Dendritic cell treated with granulocyte-macrophage colony-stimulating factor and Interleukin-4, amounts not matched to agents 40 ng/mL and 50 ng/mL, for 4 days (primary cell): ENCODE results near the gene PDZD8.

Experiments used
- H3K27ac Mint-ChIP-seq: one replicate; pipeline ENCODE4 v1.8.0; 2022; ENCODE audit warnings: mild to moderate bottlenecking, mixed read lengths
- H3K27me3 Mint-ChIP-seq: one replicate; pipeline ENCODE4 v1.8.0; 2022; ENCODE audit warnings: mild to moderate bottlenecking, mixed read lengths
- H3K36me3 Mint-ChIP-seq: one replicate; pipeline ENCODE4 v1.8.0; 2022; ENCODE audit warnings: low read depth, mixed read lengths
- H3K4me1 Mint-ChIP-seq: one replicate; pipeline ENCODE4 v1.8.0; 2022; ENCODE audit warnings: low read depth, mixed read lengths
- H3K4me3 Mint-ChIP-seq: one replicate; pipeline ENCODE4 v1.8.0; 2022; ENCODE audit warnings: mild to moderate bottlenecking, moderate library complexity, mixed read lengths
- H3K9me3 Mint-ChIP-seq: one replicate; pipeline ENCODE4 v1.8.0; 2022; ENCODE audit warnings: mixed read lengths
- intact Hi-C: fragments of 100-400 bp; cut with micrococcal nuclease; formaldehyde crosslinking; loops from one replicate; pipeline ENCODE4 v1.15.0; 2022

Gene PDZD8

DNA sequence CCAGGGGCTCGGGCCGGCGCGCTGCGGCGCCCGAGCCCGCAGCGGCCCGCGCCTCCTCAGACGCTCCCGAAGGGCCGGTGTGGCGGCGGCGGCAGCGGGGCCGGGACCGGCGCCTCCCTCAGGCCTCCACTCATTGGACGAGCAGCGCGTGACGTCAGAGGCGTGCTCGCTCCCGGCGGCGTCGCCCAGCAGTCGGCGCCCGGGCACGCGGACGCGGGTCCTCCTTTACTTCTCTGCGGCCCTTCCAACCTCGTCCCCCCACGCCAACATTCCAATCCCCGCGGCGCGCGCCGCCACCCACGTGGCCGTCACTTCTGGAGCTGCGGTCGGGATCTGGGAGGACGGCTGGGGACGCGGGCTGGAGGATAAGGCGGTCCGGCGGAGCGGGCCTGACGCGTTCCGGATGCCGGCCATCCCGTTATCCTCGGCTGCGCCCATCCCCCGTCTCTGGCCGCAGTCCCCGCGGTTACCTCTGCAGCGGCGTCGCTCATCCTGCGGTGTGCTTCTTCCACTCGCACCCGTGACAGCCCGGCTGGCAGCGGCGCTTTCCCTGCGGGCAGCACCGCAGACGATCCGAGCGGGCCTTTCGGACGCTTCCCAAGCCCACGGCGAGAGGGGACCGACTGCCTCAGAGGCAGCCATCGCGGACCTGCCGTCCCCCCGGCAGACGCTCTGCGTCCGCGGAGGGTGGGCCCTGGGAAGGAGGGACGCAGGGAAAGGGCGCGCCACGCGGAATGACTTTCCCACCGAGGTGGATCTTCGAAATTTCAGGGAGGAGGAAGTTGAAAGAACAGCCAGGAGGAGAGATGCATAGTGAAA, at the start of gene PDZD8:
Gene PDZD8 (minus strand): TSS at position 81 of the 819 bp plus-strand sequence. CDS start 213 bp downstream, outside the sequence.
- peaks cover 40% of the 10 kb centered on the region for H3K4me1 Mint-ChIP-seq

GRCh38 chr10:117424171-117424570, 48.9 kb upstream of the PDZD8 start:
- H3K27ac Mint-ChIP-seq, result no peak overlapping the region
- no peaks in the 10 kb centered on the region for H3K9me3 Mint-ChIP-seq
- peaks cover 9% of the 10 kb centered on the region for H3K4me1 Mint-ChIP-seq
- intact Hi-C loops, result no loop called here
- H3K36me3 Mint-ChIP-seq, result no peaks in the 10 kb centered on the region
- H3K27me3 Mint-ChIP-seq, result no peaks in the 10 kb centered on the region
- no peak overlapping the region for H3K4me3 Mint-ChIP-seq

More for the DNA sequence above, at the start of gene PDZD8:
- Mint-ChIP-seq H3K27ac (peak within 1 kb of the TSS; percentile 92), H3K4me3 (peak within 1 kb of the TSS; percentile 95), H3K9me3 (no peaks in the 10 kb centered on the region), H3K36me3 (peaks cover 23% of the 10 kb centered on the region), H3K27me3 (peaks cover 9% of the 10 kb centered on the region)
- intact Hi-C loops, result loop anchor here (5.0 to 10.0 kb wide), 3 partner anchors 33 to 672 kb away; partner anchors contain the start of genes RAB11FIP2 and SHTN1

DNA sequence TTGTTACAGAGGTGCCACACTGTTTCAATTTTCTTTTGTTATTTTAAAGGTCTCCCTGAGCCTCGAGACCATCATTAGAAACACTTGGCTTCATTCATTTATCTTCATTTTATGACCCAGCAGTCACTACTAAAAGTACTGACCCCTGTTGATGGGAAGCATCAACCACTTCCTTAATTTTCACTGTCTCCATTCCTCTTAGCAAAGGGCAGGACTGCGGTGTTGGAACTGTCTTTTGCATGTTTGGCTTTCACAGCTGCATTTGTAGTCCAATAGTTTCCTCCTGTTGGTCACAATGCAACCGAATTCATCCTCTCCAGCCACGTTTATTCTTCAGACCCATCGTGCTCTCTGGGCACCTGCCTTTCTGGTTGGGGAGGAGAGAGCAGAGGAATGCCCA, 46.7 kb upstream of the PDZD8 start:
- no peak overlapping the region for H3K27ac Mint-ChIP-seq
- H3K9me3 Mint-ChIP-seq, result no peaks in the 10 kb centered on the region
- no peak overlapping the region for H3K4me3 Mint-ChIP-seq
- H3K27me3 Mint-ChIP-seq, result no peaks in the 10 kb centered on the region
- H3K36me3 Mint-ChIP-seq, result no peaks in the 10 kb centered on the region
- peaks cover 12% of the 10 kb centered on the region for H3K4me1 Mint-ChIP-seq
- intact Hi-C loops, result no loop called here

- peaks cover 15% of the 10 kb centered on the region for H3K4me1 Mint-ChIP-seq
- no peaks in the 10 kb centered on the region for H3K27me3 Mint-ChIP-seq
- H3K4me3 Mint-ChIP-seq, result no peak overlapping the region
- no peak overlapping the region for H3K27ac Mint-ChIP-seq
- H3K9me3 Mint-ChIP-seq, result no peaks in the 10 kb centered on the region
- no peaks in the 10 kb centered on the region for H3K36me3 Mint-ChIP-seq
- intact Hi-C loops, result no loop called here
Observed at GRCh38 chr10:117420768-117421167, 45.5 kb upstream of the PDZD8 start.

DNA sequence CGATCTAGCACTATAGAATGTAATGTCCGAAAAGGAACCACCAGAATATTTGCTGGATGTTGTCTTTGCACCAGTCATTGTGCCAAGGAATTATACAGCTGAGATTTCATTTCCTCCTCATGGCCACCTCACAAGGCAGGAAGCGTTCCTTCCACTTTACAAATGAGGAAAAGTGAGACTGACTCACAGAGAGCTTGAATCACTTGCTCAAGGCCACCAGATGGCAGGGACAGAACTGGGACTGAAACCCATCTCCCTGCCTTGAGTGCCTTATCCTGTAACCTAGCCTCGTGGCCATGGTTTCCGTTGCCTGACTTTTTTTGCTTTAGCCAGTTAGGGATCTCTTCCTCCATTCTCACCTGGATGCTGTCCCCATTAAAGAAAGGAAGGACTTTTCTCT, 44.7 kb upstream of the PDZD8 start:
- intact Hi-C loops, result no loop called here
- H3K36me3 Mint-ChIP-seq, result no peaks in the 10 kb centered on the region

DNA sequence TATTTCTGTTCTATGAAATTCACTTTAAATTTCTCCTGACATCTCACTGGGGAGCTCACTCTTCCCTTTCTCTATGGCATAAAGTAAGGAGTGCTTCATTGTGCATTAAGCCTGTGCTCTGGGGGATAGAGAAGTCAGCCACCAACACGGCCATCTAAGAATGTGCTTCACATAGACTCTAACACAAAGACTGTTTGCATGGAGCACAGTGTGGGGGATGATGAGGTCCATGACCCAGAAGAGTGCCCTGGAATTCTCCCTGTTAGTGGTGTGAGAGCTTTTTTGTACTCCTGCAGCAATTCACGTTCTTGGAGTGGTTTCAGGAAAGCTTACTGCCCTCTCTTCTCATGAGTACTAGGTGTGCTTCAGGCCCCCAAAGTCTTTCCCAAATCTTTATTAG, 43.9 kb upstream of the PDZD8 start:
- intact Hi-C loops, result no loop called here
- H3K9me3 Mint-ChIP-seq, result no peaks in the 10 kb centered on the region
- no peak overlapping the region for H3K4me3 Mint-ChIP-seq
- H3K36me3 Mint-ChIP-seq, result no peaks in the 10 kb centered on the region
- no peaks in the 10 kb centered on the region for H3K27me3 Mint-ChIP-seq
- peaks cover 15% of the 10 kb centered on the region for H3K4me1 Mint-ChIP-seq
- no peak overlapping the region for H3K27ac Mint-ChIP-seq

More for the DNA sequence above, 44.7 kb upstream of the PDZD8 start:
- no peak overlapping the region for H3K27ac Mint-ChIP-seq
- no peaks in the 10 kb centered on the region for H3K9me3 Mint-ChIP-seq
- H3K27me3 Mint-ChIP-seq, result no peaks in the 10 kb centered on the region
- H3K4me3 Mint-ChIP-seq, result no peak overlapping the region
- peaks cover 15% of the 10 kb centered on the region for H3K4me1 Mint-ChIP-seq

- H3K9me3 Mint-ChIP-seq, result no peaks in the 10 kb centered on the region
- no peak overlapping the region for H3K4me3 Mint-ChIP-seq
- H3K36me3 Mint-ChIP-seq, result no peaks in the 10 kb centered on the region
- H3K27ac Mint-ChIP-seq, result no peak overlapping the region
- no peaks in the 10 kb centered on the region for H3K27me3 Mint-ChIP-seq
- H3K4me1 Mint-ChIP-seq, result peaks cover 15% of the 10 kb centered on the region
- intact Hi-C loops, result no loop called here
Observed at GRCh38 chr10:117418121-117418520, 42.9 kb upstream of the PDZD8 start.

GRCh38 chr10:117417196-117417595, 42.0 kb upstream of the PDZD8 start:
- Mint-ChIP-seq H3K9me3 (no peaks in the 10 kb centered on the region), H3K27ac (no peak overlapping the region), H3K27me3 (no peaks in the 10 kb centered on the region), H3K4me1 (peaks cover 15% of the 10 kb centered on the region), H3K36me3 (no peaks in the 10 kb centered on the region), H3K4me3 (no peak overlapping the region)
- intact Hi-C loops, result no loop called here

DNA sequence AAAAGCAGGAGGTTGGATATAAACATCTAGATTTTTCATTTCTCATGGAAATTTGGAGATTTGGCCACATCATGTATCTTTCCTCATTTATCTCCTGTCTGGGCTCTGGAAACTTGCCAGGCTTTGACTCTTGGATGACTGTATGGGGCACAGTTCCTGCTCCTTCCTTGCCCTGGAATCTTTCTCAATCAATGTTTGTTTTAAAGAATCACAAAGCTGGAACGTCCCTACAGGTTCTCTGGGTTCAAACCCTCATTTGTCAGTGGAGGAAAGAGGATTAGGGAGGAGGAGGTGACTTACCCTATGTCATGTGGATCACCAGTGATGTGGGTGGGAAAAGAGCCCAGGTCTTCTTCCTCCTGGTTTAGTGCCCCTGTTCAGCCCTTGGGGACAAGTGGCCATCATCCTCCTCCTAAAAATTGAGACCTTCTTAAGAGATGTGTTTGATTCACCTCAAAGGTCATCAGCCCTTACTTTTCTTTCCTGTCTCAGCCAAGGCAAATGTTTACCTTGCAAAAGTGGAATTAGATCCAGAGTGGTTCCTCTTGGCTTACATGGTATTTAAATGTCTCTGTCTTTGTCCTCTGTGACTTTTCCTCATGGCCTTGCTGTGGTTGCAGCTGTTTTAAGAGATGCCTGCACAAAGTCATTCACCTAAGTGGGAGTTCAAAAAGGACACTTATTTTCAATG, 38.8 kb upstream of the PDZD8 start:
- Mint-ChIP-seq H3K9me3 (no peaks in the 10 kb centered on the region), H3K4me3 (no peak overlapping the region), H3K27ac (no peak overlapping the region), H3K36me3 (no peaks in the 10 kb centered on the region), H3K27me3 (no peaks in the 10 kb centered on the region), H3K4me1 (peaks cover 6% of the 10 kb centered on the region)
- intact Hi-C loops, result no loop called here

GRCh38 chr10:117412469-117413010, 37.3 kb upstream of the PDZD8 start:
- H3K36me3 Mint-ChIP-seq, result no peaks in the 10 kb centered on the region

DNA sequence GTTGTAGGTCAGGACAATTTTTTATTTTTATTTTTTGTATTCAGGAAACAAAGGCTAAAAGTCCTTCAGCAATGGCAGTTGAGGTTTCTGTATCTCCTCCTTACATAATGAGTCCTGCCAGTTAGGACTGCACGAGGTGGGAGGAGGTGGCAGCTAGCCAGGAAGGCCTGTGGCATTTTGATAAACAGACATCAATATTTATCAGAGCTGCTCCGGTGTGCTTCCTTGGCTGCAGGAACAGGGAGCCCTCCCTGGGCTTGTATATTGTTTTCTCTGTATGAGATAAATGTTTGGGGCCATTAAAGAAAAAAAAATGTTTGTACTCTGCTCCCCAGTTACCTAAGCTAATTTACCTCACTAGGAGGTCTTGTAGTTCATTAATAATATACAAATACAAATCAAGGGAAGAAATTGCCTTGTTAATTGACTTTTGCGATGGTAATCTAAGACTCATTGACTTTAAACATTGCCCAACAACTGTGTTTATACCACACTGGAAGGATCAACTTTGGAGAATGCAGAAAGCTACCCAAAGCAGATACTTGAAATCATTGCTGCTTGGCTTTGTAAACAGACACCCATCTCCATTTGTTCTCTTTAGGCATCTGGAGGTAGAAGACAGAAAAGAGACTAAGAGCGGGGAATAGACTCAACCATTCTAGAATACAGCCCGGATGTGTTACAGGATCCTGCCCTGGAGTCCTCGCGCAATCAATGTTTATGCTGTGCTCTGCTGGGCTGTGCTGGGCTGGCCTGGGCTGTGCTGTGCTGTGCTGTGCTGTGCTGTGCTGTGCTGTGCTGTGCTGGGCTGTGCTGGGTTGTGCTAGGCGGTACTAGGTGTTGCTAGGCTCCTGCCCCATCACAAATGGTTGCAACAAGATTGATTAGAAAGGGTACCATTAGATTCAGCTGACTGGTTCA, 36.5 kb upstream of the PDZD8 start:
- Mint-ChIP-seq H3K4me1 (peaks cover 17% of the 10 kb centered on the region), H3K27me3 (no peaks in the 10 kb centered on the region), H3K36me3 (no peaks in the 10 kb centered on the region), H3K27ac (no peak overlapping the region), H3K9me3 (no peaks in the 10 kb centered on the region), H3K4me3 (no peak overlapping the region)
- intact Hi-C loops, result no loop called here

More at GRCh38 chr10:117412469-117413010, 37.3 kb upstream of the PDZD8 start:
- H3K9me3 Mint-ChIP-seq, result no peaks in the 10 kb centered on the region
- no peak overlapping the region for H3K27ac Mint-ChIP-seq
- H3K4me3 Mint-ChIP-seq, result no peak overlapping the region
- intact Hi-C loops, result no loop called here
- no peaks in the 10 kb centered on the region for H3K27me3 Mint-ChIP-seq
- H3K4me1 Mint-ChIP-seq, result peaks cover 21% of the 10 kb centered on the region

DNA sequence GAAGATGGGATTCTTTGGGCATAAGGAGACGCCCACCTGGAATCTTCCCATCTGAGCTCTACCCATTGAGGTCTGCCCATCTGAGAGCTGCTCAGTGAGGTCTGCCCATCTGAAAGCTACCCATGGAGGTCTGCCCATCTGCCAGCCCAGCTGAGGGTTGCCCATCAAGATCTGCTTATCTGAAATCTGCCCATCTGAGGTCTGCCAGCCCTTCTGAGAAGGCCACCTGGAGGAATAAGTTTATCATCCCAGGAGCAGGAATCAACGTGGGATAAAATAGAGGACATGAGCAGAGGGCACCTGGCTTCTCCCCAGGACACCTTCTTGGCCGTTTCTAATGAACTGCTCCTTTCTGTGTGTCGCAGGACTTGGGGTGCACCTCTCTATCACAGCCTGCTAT, 35.3 kb upstream of the PDZD8 start:
- H3K27ac Mint-ChIP-seq, result no peak overlapping the region
- intact Hi-C loops, result no loop called here
- H3K4me3 Mint-ChIP-seq, result no peak overlapping the region
- no peaks in the 10 kb centered on the region for H3K9me3 Mint-ChIP-seq
- H3K4me1 Mint-ChIP-seq, result peaks cover 21% of the 10 kb centered on the region
- no peaks in the 10 kb centered on the region for H3K27me3 Mint-ChIP-seq
- no peaks in the 10 kb centered on the region for H3K36me3 Mint-ChIP-seq

DNA sequence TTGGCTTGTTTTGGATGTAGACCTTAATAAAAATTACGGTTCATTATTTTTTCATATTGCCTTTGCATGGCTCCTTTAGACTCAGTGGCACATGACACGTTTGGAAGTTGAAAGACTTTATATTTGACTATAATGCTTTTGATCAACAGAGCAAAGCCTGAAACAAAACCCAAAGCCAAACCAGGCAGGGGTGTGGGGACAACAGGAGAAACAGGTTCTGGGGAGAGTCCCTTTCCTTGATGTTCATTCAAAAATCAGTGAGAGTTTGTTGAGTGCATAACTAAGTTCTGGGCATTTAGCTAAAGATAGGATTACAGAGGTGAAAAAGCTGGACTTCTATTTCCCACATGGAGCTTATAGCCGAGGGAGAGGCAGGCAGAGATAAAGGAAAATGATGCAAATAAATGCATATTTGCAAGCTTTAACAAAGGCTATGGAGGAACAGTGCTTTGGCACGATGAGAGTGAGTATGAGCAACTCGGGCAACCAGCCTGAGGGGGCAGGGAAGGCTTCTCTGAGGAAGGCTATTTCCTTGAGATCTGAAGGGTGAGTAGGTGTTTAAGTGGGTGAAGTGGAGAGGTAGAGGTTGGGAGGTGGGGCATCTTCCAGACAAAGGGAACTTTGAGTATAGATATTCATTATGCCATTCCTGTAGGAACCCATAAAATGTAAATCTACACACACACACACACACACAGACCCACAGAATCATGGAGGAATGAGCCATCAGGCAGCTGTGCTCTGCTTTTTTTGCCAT, 34.5 kb upstream of the PDZD8 start:
- intact Hi-C loops, result no loop called here

More for the DNA sequence above, 34.5 kb upstream of the PDZD8 start:
- H3K27me3 Mint-ChIP-seq, result no peaks in the 10 kb centered on the region
- H3K4me3 Mint-ChIP-seq, result no peak overlapping the region
- H3K36me3 Mint-ChIP-seq, result no peaks in the 10 kb centered on the region
- no peak overlapping the region for H3K27ac Mint-ChIP-seq
- H3K4me1 Mint-ChIP-seq, result peaks cover 21% of the 10 kb centered on the region
- no peaks in the 10 kb centered on the region for H3K9me3 Mint-ChIP-seq
